ENCODE data around the gene MED12L. TPM values are rescaled to one million over a fixed set of nuclear protein-coding genes. Genes with fewer than 3 reads are reported as not detected.

Gene MED12L
- total RNA-seq, 4 donors from 2014 or later: 0.12 to 0.77 (median 0.21) TPM

GRCh38 chr3:151214459-151214858 is 129.0 kb downstream of the MED12L start:
- H3K9me3 ChIP-seq: no peaks in the 10 kb centered on the region
- H3K36me3 ChIP-seq: no peaks in the 10 kb centered on the region
- peaks cover 0 to 20% (median 0%) of the 10 kb centered on the region in 3 donors for H3K4me1 ChIP-seq
- H3K27me3 ChIP-seq: no peaks in the 10 kb centered on the region
- ATAC-seq: no peak
- H3K4me3 ChIP-seq: no peak overlapping the region
- TF ChIP-seq POLR2AphosphoS5 (IDR thresholded peaks at IDR 0.05) (no peak), EP300 (IDR thresholded peaks at IDR 0.05) (no peak), POLR2A (IDR thresholded peaks at IDR 0.05) (no peak), CTCF (IDR thresholded peaks at IDR 0.05) (no peak)
- WGBS, 2 donors (ENCODE audit: low coverage in 1 of 2): 64 to 88% methylated on average over 1 of the region's 1 CpG
- H3K27ac ChIP-seq: peak overlapping the region in 1 of 4 donors; percentile 6

- no peak overlapping the region for H3K4me3 ChIP-seq
- no peak for ATAC-seq
- H3K27ac ChIP-seq: no peak overlapping the region
Observed at GRCh38 chr3:151216641-151217607, 131.5 kb downstream of the MED12L start.

GRCh38 chr3:151218136-151218535 is 132.7 kb downstream of the MED12L start:
- Histone ChIP-seq H3K4me3 (no peak overlapping the region), H3K9me3 (no peaks in the 10 kb centered on the region), H3K4me1 (peaks cover 0 to 20% (median 0%) of the 10 kb centered on the region in 3 donors), H3K27ac (no peak overlapping the region), H3K36me3 (no peaks in the 10 kb centered on the region), H3K27me3 (no peaks in the 10 kb centered on the region)
- TF ChIP-seq POLR2A (IDR thresholded peaks at IDR 0.05): no peak
- TF ChIP-seq POLR2AphosphoS5 (IDR thresholded peaks at IDR 0.05): no peak
- no peak for TF ChIP-seq CTCF (IDR thresholded peaks at IDR 0.05)
- no peak for TF ChIP-seq EP300 (IDR thresholded peaks at IDR 0.05)
- WGBS, 2 donors (ENCODE audit: low coverage in 1 of 2): 41 to 80% methylated on average over 1 of the region's 1 CpG
- no peak for ATAC-seq

More at GRCh38 chr3:151216641-151217607, 131.5 kb downstream of the MED12L start:
- Histone ChIP-seq H3K36me3 (no peaks in the 10 kb centered on the region), H3K27me3 (no peaks in the 10 kb centered on the region), H3K9me3 (no peaks in the 10 kb centered on the region), H3K4me1 (peaks cover 0 to 20% (median 0%) of the 10 kb centered on the region in 3 donors)
- TF ChIP-seq POLR2AphosphoS5 (IDR thresholded peaks at IDR 0.05) (no peak), EP300 (IDR thresholded peaks at IDR 0.05) (no peak), CTCF (IDR thresholded peaks at IDR 0.05) (no peak), POLR2A (IDR thresholded peaks at IDR 0.05) (no peak)
- WGBS, 2 donors (ENCODE audit: low coverage in 1 of 2): 61 to 77% methylated on average over 3 of the region's 3 CpGs

- Histone ChIP-seq H3K27me3 (no peaks in the 10 kb centered on the region), H3K9me3 (no peaks in the 10 kb centered on the region), H3K36me3 (no peaks in the 10 kb centered on the region), H3K4me1 (peaks cover 0 to 20% (median 0%) of the 10 kb centered on the region in 3 donors), H3K27ac (no peak overlapping the region), H3K4me3 (no peak overlapping the region)
- TF ChIP-seq EP300 (IDR thresholded peaks at IDR 0.05) (no peak), POLR2A (IDR thresholded peaks at IDR 0.05) (no peak), CTCF (IDR thresholded peaks at IDR 0.05) (no peak), POLR2AphosphoS5 (IDR thresholded peaks at IDR 0.05) (no peak)
- ATAC-seq: no peak
- 14 to 54% methylated on average over 1 of the region's 1 CpG for WGBS, 2 donors (ENCODE audit: low coverage in 1 of 2)
Observed at GRCh38 chr3:151219056-151219455, 133.6 kb downstream of the MED12L start.

Measured in gastroesophageal sphincter (tissue), 4 donors.